Loucy (cell line): ENCODE data around the gene CD248.
A peak's percentile ranks its signal among the peaks of the same experiment; 100 is the strongest.

ENCODE experiments used
- H2AFZ ChIP-seq: fragments of 200-600 bp; sonication (generic); 2 replicates; pipeline ENCODE4 v1.6.0; 2016; ENCODE audit warnings: antibody characterized with exemption, mild to moderate bottlenecking, low read length, moderate library complexity
- H3F3A ChIP-seq: fragments of 200-600 bp; 2 replicates; pipeline ENCODE4 v1.6.0; 2016; ENCODE audit warnings: antibody characterized with exemption, low read depth, mild to moderate bottlenecking
- H3K27me3 ChIP-seq: fragments of 200-600 bp; sonication (generic); 2 replicates; pipeline ENCODE4 v1.6.1; 2014; ENCODE audit warnings: low read length, mild to moderate bottlenecking; ENCODE audit not compliant: insufficient read depth, poor library complexity, severe bottlenecking
- H3K36me3 ChIP-seq: fragments of 200-600 bp; sonication (generic); 2 replicates; pipeline ENCODE4 v1.6.1; 2016; ENCODE audit warnings: low read length; ENCODE audit not compliant: insufficient read depth
- H3K4me1 ChIP-seq: fragments of 200-600 bp; sonication (generic); 2 replicates; pipeline ENCODE4 v1.5.1; 2014; ENCODE audit warnings: low read length, mild to moderate bottlenecking; ENCODE audit not compliant: insufficient read depth, poor library complexity, severe bottlenecking
- H3K4me2 ChIP-seq: fragments of 200-600 bp; sonication (generic); 2 replicates; pipeline ENCODE4 v1.6.0; 2014; ENCODE audit warnings: antibody characterized with exemption, low read length, low read depth, mild to moderate bottlenecking; ENCODE audit not compliant: poor library complexity, severe bottlenecking
- H3K4me3 ChIP-seq: fragments of 200-600 bp; sonication (generic); 2 replicates; pipeline ENCODE4 v1.5.1; 2014; ENCODE audit warnings: low read length, mild to moderate bottlenecking, mixed read lengths; ENCODE audit not compliant: poor library complexity, severe bottlenecking
- H3K79me2 ChIP-seq: fragments of 200-600 bp; sonication (generic); 2 replicates; pipeline ENCODE4 v1.6.1; 2014; ENCODE audit warnings: low read length; ENCODE audit not compliant: insufficient read depth
- H3K9ac ChIP-seq: fragments of 200-600 bp; sonication (generic); 2 replicates; pipeline ENCODE4 v1.6.0; 2014; ENCODE audit warnings: mild to moderate bottlenecking, low read depth, low read length, moderate library complexity; ENCODE audit not compliant: poor library complexity, severe bottlenecking
- H3K9me2 ChIP-seq: fragments of 200-600 bp; sonication (generic); replicated peaks from 2 replicates; pipeline ENCODE4 v1.6.1; 2016; ENCODE audit warnings: low read depth, low read length, mixed read lengths
- H3K9me3 ChIP-seq: fragments of 200-600 bp; sonication (generic); 2 replicates; pipeline ENCODE4 v1.6.1; 2014; ENCODE audit warnings: mild to moderate bottlenecking, antibody characterized with exemption, low read length, low read depth; ENCODE audit not compliant: insufficient read depth
- H4K20me1 ChIP-seq: fragments of 200-600 bp; sonication (generic); 2 replicates; pipeline ENCODE4 v1.6.0; 2014; ENCODE audit warnings: antibody characterized with exemption, low read length, mild to moderate bottlenecking; ENCODE audit not compliant: insufficient read depth, poor library complexity, severe bottlenecking
- CTCF ChIP-seq: fragments of 200-600 bp; sonication (generic); conservative IDR thresholded peaks from 2 replicates; pipeline ENCODE4 v1.5.1; 2014; ENCODE audit warnings: mild to moderate bottlenecking, antibody characterized with exemption, low read length
- EZH2phosphoT487 ChIP-seq: fragments of 200-600 bp; IDR thresholded peaks from 2 replicates; pipeline ENCODE4 v1.6.1; 2018; ENCODE audit warnings: antibody characterized with exemption, mild to moderate bottlenecking, moderate library complexity, borderline replicate concordance

Gene CD248

GRCh38 chr11:66336234-66337102, 19.6 kb upstream of the CD248 start, which contains the start of gene RIN1:
Gene RIN1 (minus strand): TSS chr11:66336434. CDS start chr11:66336402, 32 bp downstream.
- TF ChIP-seq CTCF (peak; percentile 40), EZH2phosphoT487 (no peak)
- peak within 1 kb of the TSS; percentile 35 for H3K4me3 ChIP-seq
- no peaks in the 10 kb centered on the region for H3K9me2 ChIP-seq
- peaks cover 8% of the 10 kb centered on the region for H3K4me1 ChIP-seq
- H3K4me2 ChIP-seq = peak within 1 kb of the TSS; percentile 54
- no peaks in the 10 kb centered on the region for H3K9me3 ChIP-seq
- no peaks in the 10 kb centered on the region for H3K27me3 ChIP-seq
- H3K79me2 ChIP-seq = no peaks in the 10 kb centered on the region
- H3K9ac ChIP-seq = peak within 1 kb of the TSS; percentile 43
- peaks cover 15% of the 10 kb centered on the region; the same call in 1 of the 2 replicates for H3K36me3 ChIP-seq
- no peaks in the 10 kb centered on the region for H3F3A ChIP-seq
- H4K20me1 ChIP-seq = no peaks in the 10 kb centered on the region
- H2AFZ ChIP-seq = no peak within 1 kb of the TSS

- no peaks in the 10 kb centered on the region for H3F3A ChIP-seq
Observed at GRCh38 chr11:66335531-66336233, 18.8 kb upstream of the CD248 start.

More at GRCh38 chr11:66335531-66336233, 18.8 kb upstream of the CD248 start:
- H3K9ac ChIP-seq = no peak overlapping the region
- no peaks in the 10 kb centered on the region for H3K9me3 ChIP-seq
- peaks cover 8% of the 10 kb centered on the region for H3K4me1 ChIP-seq
- no peak overlapping the region for H3K4me3 ChIP-seq
- no peaks in the 10 kb centered on the region for H3K79me2 ChIP-seq
- H3K4me2 ChIP-seq = no peak overlapping the region
- no peaks in the 10 kb centered on the region for H3K9me2 ChIP-seq
- peaks cover 15% of the 10 kb centered on the region; the same call in 1 of the 2 replicates for H3K36me3 ChIP-seq
- H3K27me3 ChIP-seq = no peaks in the 10 kb centered on the region
- TF ChIP-seq CTCF (no peak), EZH2phosphoT487 (no peak)
- no peak overlapping the region for H2AFZ ChIP-seq
- no peaks in the 10 kb centered on the region for H4K20me1 ChIP-seq
